Measurements from ENCODE around the gene INS. TPM values are rescaled to one million over a fixed set of nuclear protein-coding genes. Genes with fewer than 3 reads are reported as not detected.
"Not testable (repeated sequence)": the region's sequence is repeated elsewhere in the genome, so short reads cannot be mapped to it uniquely, and the experiment has no call there.

INS gene
- total RNA-seq, 1 donor from 2014 or later = not detected

GRCh38 chr11:2198621-2199365 lies 37.8 kb upstream of the INS start:
- DNase-seq (ENCODE audit: low spot score) = no peak

- no peak for DNase-seq (ENCODE audit: low spot score)
Observed at GRCh38 chr11:2197771-2198520, 36.9 kb upstream of the INS start.

GRCh38 chr11:2196970-2197770 lies 36.2 kb upstream of the INS start:
- peak; percentile 84 for DNase-seq (ENCODE audit: low spot score)

- no peak for DNase-seq (ENCODE audit: low spot score)
Observed at GRCh38 chr11:2195756-2196088, 34.7 kb upstream of the INS start.

- DNase-seq (ENCODE audit: low spot score) = no peak
Observed at GRCh38 chr11:2194877-2195755, 34.1 kb upstream of the INS start.

GRCh38 chr11:2193888-2194595 lies 33.0 kb upstream of the INS start:
- not testable (repeated sequence) for DNase-seq (ENCODE audit: low spot score)

GRCh38 chr11:2193099-2193887 lies 32.3 kb upstream of the INS start:
- DNase-seq (ENCODE audit: low spot score) = no peak

GRCh38 chr11:2192435-2192834 lies 31.4 kb upstream of the INS start:
- DNase-seq (ENCODE audit: low spot score) = no peak

- DNase-seq (ENCODE audit: low spot score) = no peak
Observed at GRCh38 chr11:2191883-2192282, 30.9 kb upstream of the INS start.

- no peak for DNase-seq (ENCODE audit: low spot score)
Observed at GRCh38 chr11:2190657-2191471, 29.9 kb upstream of the INS start.

- DNase-seq (ENCODE audit: low spot score) = no peak
Observed at GRCh38 chr11:2189938-2190656, 29.1 kb upstream of the INS start.

- DNase-seq (ENCODE audit: low spot score) = no peak
Observed at GRCh38 chr11:2188745-2189144, 27.7 kb upstream of the INS start.

- DNase-seq (ENCODE audit: low spot score) = no peak
Observed at GRCh38 chr11:2187280-2187707, 26.3 kb upstream of the INS start.

- DNase-seq (ENCODE audit: low spot score) = no peak
Observed at GRCh38 chr11:2186669-2187279, 25.8 kb upstream of the INS start.

GRCh38 chr11:2185324-2186085 lies 24.5 kb upstream of the INS start:
- DNase-seq (ENCODE audit: low spot score) = no peak

- DNase-seq (ENCODE audit: low spot score) = no peak
Observed at GRCh38 chr11:2182692-2183474, 21.9 kb upstream of the INS start.
